Raji (cell line): ENCODE data around the gene SLIT1.

Source experiments
- POLR2A ChIP-seq: IDR thresholded peaks from 2 replicates; pipeline ENCODE4 v1.6.1; 2011; ENCODE audit warnings: low read depth, low read length, control low read depth; ENCODE audit not compliant: insufficient read depth

Gene SLIT1

DNA sequence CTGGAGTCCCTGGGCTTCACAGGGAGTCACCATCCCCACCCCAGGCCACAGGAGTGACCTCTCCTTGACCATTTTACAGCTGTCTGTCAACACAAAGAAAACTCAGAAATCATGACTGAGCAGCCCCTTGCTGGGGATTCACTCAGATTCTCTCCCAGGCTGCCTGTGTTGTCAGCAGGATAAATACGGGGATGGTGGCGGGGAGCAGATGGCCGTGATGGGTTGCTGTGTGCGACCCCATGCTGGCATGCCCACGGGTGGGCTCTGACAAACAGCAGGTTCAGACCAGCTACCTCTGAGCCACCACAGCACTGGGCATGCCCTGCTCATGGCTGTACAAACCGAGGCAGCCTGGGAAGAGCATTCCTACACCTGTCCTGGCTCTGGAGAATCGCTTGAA is 136.1 kb downstream of the SLIT1 start:
- no peak for TF ChIP-seq POLR2A

DNA sequence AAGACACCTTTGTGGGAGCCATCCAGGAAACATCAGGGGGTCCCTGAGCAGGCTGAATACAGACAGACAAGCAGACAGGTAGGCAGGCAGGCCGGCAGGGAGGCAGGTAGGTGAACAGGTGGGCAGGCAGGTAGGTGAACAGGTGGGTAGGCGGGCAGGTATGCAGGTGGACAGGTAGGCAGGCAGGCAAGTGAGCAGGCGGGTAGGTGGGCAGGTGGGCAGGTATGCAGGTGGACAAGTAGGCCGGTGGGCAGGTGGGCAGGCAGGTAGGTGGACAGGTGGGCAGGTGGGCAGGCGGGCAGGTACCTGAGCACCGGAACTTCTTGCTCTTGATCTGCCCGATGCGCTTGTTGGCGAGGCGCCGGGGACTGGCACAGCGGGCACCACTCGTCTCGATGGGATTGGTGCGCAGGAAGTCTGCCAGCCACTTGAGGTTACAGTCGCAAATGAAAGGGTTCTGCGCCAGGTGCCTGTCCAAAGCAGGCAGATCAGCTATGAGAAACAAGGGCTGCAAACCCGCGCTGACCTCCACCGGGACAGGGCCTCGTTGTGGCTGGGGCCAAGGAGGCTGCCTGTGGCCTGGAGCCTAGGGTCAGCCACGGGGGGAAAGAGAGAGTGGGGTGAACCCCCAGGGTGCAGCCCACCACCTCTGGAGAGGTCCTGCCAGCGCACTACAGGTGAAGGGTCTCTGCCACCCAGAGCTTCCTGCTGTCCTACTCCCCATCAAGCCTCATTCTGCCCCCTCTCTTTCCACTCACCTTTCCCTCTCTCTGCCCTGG is 136.9 kb downstream of the SLIT1 start:
- no peak for TF ChIP-seq POLR2A

DNA sequence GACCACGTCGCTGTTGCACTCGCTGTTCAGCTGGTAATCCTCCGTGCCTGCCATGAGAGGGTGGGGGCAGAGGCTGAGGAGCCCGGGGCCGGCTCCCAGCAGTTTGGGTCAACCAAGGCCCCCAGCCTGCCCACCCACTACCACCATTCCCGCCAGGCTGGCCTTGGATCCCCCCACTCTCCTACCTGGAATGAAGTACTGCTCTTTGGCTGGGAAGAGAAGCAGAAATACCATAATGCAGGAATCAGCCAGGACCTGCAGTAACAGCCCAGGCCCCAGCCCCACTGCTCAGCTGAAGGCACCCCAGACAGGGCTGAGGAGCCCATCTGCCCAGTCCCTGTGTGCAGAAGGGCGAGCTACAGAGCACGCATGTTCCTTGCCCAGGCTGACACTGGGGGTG is 138.0 kb downstream of the SLIT1 start:
- no peak for TF ChIP-seq POLR2A

DNA sequence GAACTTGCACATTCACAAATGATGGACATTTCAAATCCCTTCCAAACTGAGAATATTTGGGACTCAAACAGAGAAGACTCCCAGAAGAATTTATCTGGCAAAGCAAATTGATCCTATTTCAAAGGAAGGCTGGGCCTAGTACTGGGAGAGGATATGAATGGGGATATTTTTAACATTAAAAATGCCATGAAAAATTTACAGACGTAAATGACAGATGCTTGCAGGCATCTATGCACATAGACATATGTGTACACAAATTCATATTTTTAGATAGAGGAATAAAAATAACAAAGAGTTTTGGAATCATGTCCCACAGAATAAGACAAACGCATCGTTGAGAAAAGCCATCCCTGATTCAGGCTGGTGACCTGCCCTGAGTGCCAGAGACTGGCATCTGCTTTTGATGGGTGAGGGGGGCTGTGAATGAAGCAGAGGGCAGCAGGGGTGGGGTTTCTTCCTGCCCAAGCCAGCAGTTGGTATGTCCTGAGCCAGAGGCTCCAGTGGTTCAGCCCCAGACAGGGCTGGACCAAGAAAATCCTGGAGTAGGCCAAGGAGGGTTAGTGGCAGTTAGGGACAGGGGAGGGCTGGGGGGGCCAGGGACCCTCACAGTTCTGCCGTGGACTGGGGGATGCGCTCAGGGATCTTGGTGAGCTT is 138.5 kb downstream of the SLIT1 start:
- TF ChIP-seq POLR2A, result no peak

DNA sequence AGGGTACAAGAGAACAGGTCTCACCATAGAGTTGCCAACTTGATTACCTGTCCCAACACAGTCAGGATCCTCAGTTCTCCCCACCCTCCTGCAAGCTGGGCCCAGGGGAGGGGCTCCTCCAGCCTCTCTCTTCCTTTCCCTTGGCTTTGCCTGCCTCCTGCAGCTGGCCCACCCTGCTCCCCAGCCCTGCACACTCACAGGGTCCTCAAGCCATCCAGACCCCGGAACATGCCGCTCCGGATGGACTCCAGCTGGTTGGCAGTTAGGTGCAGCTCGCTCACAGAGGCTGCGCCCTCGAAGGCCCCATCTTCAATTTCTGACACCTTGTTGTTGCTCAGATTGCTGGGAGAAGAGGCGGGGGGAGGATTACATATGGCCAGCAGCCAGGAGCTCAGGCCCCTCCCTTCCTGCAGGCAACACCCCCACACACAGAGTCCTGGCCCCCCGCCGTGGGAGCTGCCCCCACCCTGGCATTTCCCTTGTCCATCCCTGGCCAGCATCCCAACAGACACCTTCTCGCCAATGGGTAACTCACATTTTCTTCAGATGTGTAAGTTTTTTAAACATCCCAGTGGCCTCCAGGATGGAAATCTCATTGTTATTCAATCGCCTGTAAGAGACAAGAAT is 139.2 kb downstream of the SLIT1 start:
- TF ChIP-seq POLR2A, result no peak

DNA sequence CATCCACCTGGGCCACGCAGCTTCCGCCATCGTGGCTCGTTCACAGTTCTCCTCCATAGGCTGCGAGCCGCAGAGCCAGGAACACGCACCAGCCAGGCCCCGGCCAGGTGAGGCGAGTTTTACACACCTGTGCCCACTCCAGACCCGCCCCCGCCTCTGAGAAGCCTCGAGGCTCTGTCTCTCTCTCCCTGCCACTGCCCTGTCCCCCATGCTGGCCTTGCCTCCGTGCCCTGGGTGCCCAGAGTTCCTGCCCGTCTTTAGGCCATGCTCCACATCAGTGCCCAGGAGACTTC is 142.2 kb downstream of the SLIT1 start:
- TF ChIP-seq POLR2A, result no peak

DNA sequence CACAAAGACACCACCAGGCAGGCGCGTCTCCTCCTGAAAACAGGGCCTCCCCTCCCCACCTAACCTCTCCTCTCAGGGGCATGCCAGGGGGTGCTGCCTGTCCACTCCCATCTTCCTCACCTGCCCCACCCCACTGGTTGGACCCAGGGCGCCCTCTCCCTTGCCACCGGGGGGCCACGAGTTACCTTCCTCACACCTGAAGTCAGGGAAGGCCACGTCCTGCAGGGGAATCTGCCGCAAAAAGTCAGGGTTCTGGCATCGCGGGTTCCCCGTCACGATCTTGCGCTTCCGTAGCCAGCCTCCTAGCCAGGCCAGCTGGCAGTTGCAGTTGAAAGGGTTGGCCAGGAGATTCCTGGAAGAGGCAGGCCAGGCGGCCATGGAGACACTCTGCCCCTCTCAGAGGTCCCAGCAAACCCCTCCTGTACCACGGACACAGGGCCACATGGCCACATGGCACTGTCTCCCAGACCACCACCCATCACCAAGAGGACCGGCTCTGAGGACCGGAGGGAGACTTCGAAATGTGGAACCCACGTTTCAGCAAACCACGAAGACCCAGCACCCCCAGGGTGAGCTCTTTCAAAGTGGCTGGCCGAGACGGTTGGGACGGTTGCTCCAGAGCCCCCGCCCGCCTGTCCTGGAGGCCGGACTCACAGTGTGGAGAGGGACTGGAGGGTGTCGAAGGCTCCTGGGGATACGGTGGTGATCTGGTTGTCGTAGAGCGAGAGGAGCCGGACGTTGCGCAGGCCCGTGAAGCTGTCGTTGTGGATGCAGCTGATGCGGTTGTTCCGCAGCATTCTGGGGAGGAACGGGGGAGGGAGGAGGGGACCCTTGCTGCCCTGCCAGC is 142.8 kb downstream of the SLIT1 start:
- TF ChIP-seq POLR2A, result no peak

DNA sequence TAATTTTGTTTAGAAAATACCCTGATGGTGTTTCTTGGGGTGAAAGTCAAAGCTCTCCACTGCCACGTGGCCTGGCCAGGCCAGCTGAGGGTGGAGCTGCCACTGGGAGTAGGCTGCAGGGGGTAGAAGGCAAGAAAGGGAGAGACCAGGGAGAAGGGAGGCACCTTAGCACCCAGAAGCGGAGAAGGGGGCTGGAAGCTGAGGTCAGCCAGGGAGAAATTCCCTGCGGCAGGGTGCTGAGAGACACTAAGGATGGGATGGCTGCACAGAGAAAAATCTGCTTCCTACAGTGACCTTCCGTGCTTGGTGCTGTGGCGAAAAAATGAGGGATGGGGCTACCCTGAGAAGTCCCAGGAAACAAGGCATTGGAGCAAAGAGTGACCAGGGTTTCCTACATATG is 143.7 kb downstream of the SLIT1 start:
- no peak for TF ChIP-seq POLR2A

DNA sequence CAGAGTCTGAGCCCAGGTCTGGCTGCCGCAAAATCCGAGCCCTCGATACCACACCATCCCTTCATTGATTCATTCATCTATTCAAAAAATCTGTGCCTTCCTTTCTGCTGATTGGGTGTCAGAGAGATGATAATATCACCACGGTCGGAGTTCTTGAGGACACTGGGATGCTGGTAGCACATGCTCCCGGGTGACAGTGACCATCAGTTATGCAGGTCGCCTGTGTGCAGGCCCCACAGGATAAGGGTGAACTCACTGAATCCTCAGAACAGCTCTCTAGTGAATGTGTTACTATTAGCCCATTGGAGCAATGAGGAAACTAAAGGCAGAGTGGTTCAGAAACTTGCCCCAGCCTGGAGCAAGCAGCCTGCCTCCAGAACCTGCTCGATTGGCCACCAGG is 145.1 kb downstream of the SLIT1 start:
- TF ChIP-seq POLR2A, result no peak

DNA sequence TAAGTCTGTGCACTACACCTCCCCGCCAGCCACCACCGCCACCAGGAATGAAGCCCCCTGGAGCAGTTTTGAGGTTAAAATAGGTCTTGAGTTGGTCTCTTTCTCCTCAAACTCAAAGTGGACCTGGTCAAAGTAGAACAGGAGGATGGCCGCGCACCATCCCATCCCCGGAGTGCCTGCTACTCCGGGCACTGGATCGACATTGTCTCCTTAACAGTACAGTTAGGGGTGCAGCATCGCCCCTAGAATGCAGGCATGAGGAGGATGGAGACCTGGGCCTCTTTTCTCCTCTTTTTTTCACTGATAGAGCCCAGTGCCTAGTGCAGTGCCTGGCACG is 145.5 kb downstream of the SLIT1 start:
- TF ChIP-seq POLR2A, result no peak

DNA sequence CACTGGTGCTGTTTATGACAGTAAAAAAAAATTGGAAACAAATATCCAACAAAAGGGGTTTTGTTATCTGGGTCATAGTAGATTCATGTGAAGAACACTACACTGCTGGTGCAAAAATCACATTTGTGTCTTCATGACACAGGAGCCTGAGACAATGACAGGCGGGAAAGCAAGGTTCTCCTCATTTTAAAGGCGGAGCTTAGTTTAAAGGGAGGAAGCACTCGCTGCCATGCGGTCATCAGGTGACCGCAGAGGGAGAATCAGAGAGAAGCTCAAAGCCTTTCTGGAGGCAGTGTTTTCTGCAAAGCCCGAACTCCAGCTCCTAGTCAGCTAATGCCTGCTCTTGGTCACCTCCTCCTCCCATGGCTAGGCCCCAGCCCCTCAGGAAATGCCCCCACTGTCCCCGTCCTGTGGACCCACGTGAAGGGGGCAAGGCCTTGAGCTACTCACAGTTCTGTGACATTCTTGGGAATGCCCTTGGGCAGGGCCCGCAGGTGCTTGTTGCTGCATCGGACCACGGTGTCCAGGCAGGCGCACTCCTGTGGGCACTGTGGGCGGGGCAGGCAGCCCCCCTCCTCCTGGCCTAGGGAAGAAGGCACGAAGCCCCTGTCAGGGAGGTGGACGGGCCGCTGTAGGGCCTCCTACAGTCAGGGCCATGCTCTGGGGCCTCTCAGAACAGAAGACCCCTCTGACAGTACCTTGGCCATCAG is 146.1 kb downstream of the SLIT1 start:
- TF ChIP-seq POLR2A, result no peak

DNA sequence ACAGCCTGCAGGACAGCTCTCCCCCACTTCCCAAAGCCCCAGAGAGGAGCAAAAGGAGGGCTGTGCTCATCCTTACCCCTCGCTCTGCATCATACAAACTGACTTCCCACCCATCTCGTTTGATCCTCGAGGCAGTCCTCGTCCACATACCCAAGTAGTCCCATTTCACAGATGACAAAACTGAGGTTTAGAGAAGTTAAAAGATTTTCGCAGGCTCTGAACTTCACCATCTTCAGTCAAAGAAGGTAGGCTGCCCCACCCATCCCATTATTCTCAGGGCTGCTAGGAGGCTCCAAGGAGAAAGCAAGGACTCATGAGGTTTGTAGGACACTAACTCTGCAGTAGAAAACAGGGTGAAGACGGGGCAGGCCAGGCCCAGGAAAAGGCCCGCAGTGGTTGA is 147.1 kb downstream of the SLIT1 start:
- TF ChIP-seq POLR2A, result no peak

DNA sequence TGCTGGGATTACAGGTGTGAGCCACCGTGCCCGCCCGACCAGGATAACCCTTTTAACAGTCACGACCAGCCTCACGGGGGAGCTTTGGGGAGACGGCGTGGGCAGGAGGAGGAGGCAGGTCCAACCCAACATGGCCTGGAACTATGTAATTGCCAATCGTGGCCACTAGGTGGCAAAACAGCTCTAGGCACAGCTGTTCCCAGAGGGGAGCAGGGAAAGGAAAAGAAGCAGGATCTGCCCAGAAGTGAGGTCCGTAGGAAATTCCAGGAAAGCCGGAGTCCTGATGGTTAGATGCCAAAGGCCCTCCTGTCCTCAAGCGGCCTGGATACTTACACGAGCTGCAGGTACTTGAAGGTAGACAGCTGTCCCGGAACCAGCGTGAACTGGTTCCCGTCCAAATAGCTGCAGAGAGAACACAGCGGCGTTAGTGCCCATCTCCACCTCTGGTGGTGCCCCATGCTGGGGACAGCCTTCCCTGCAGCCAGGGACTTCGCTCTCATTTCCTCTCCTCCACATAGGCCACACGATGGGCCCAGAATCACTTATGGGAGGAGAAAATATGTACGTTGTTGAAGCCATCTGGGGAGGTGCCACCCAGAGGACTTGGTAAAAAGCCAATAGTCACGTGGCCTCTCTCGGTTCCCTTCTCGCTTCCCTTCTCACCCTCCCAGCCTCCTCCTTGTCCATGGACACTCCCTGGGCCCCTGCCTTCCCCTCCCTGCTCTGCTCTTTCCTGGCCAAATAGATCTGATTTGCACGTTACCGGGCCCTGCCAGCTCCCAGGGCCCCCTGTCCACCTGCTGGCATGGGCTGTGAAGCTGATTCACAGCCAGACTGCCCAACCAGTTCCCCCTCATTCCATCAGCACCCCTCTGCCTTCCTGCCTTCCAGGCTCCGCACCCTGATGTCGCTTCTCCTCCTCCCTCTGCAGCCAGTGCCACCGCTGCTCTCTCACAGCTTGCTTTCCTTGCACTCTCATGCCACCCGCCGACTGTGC is 148.1 kb downstream of the SLIT1 start:
- TF ChIP-seq POLR2A, result no peak
